ENCODE data around the gene EXTL1. TPM values are rescaled to one million over a fixed set of nuclear protein-coding genes. Genes with fewer than 3 reads are reported as not detected.

EXTL1 gene
- total and polyA plus RNA-seq, 2 of the 4 experiments (the other 2 are of a cell fraction) = 0.90 to 5.2 TPM

DNA sequence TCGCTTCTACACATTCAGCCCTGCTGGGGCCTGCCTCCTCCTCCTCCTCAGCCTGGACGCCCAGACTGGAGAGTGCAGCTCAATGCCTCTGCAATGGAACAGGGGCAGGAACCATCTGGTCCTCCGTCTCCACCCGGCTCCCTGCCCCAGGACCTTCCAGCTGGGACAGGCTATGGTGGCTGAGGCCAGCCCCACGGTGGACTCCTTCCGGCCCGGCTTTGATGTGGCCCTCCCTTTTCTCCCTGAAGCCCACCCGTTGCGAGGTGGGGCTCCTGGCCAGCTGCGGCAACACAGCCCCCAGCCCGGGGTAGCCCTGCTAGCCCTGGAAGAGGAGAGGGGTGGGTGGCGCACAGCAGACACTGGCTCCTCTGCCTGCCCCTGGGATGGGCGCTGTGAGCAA, 1.4 kb downstream of the EXTL1 start:
- Histone ChIP-seq H3K9me3 (ENCODE audit: control insufficient read depth, insufficient read depth, low read length) (no peaks in the 10 kb centered on the region), H3K4ac (ENCODE audit: low read depth, low read length) (no peak overlapping the region), H2AK9ac (replicated peaks; ENCODE audit: low read depth, low read length, poor library complexity) (no peak overlapping the region), H4K91ac (ENCODE audit: insufficient read depth, low read depth, low read length) (no peak overlapping the region), H3K56ac (ENCODE audit: extremely low read depth, insufficient read depth, low read length) (no peak overlapping the region), H3K14ac (replicated peaks; ENCODE audit: low read depth, low read length) (no peak overlapping the region), H3K4me2 (ENCODE audit: low read depth, low read length) (no peak overlapping the region), H2AFZ (replicated peaks; ENCODE audit: low read length, poor library complexity) (no peak overlapping the region), H2BK15ac (ENCODE audit: low read depth, low read length) (no peak overlapping the region), H3K27ac (ENCODE audit: insufficient read depth, low read length) (no peak overlapping the region), H2BK20ac (ENCODE audit: low read depth, low read length) (no peak overlapping the region), H4K5ac (ENCODE audit: low read depth, low read length) (no peak overlapping the region), H4K8ac (ENCODE audit: low read depth in 2 of 2, low read length in 2 of 2) (no peak overlapping the region), H3K4me1 (ENCODE audit: control insufficient read depth, insufficient read depth, low read length) (peaks cover 20% of the 10 kb centered on the region), H3K23ac (ENCODE audit: low read depth, low read length) (no peak overlapping the region), H3K36me3 (ENCODE audit: control insufficient read depth, insufficient read depth, low read length) (no peaks in the 10 kb centered on the region), H2AK5ac (ENCODE audit: low read depth, low read length) (no peak overlapping the region), H3K18ac (ENCODE audit: low read depth, low read length) (no peak overlapping the region), H3K4me3 (ENCODE audit: insufficient read depth, low read depth, low read length) (no peak overlapping the region), H3K79me1 (ENCODE audit: low read depth in 1 of 2, low read length in 2 of 2) (no peaks in the 10 kb centered on the region), H3K9ac (ENCODE audit: low read depth, low read length) (no peak overlapping the region), H2BK5ac (ENCODE audit: low read depth, low read length, poor library complexity, severe bottlenecking) (no peak overlapping the region), H4K20me1 (ENCODE audit: insufficient read depth, low read length) (no peaks in the 10 kb centered on the region), H2BK120ac (ENCODE audit: low read depth, low read length) (no peak overlapping the region), H3K27me3 (ENCODE audit: control insufficient read depth, insufficient read depth, low read length) (peaks cover 2% of the 10 kb centered on the region; the same call in 1 of the 2 replicates), H3K9me1 (ENCODE audit: insufficient read depth, low read length) (peaks cover 4% of the 10 kb centered on the region)
- intact Hi-C loops (cut with micrococcal nuclease) = no loop called here
- BruUV-seq (replicated peaks) = no TSS peak
- no peak for TF ChIP-seq RCOR1 (IDR thresholded peaks at IDR 0.05; ENCODE audit: insufficient replicate concordance, low read length)
- TF ChIP-seq, protein P1, sequence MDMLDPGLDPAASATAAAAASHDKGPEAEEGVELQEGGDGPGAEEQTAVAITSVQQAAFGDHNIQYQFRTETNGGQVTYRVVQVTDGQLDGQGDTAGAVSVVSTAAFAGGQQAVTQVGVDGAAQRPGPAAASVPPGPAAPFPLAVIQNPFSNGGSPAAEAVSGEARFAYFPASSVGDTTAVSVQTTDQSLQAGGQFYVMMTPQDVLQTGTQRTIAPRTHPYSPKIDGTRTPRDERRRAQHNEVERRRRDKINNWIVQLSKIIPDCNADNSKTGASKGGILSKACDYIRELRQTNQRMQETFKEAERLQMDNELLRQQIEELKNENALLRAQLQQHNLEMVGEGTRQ (IDR thresholded peaks at IDR 0.05; ENCODE audit: low read depth, low read length) = no peak
- TF ChIP-seq NFE2L2 (IDR thresholded peaks at IDR 0.05; ENCODE audit: low read depth, low read length) = no peak
- TF ChIP-seq RFX5 (IDR thresholded peaks at IDR 0.05; ENCODE audit: low read depth, low read length) = no peak
- TF ChIP-seq CHD1 (IDR thresholded peaks at IDR 0.05; ENCODE audit: low read depth, low read length) = no peak
- no peak for TF ChIP-seq MAZ (IDR thresholded peaks at IDR 0.05; ENCODE audit: borderline replicate concordance, low read depth, low read length)
- TF ChIP-seq CEBPB (IDR thresholded peaks at IDR 0.05; ENCODE audit: low read depth, low read length) = no peak
- no peak for TF ChIP-seq SMC3 (IDR thresholded peaks at IDR 0.05; ENCODE audit: low read depth, low read length)
- no peak for TF ChIP-seq RAD21 (IDR thresholded peaks at IDR 0.05; ENCODE audit: low read length)
- no peak for TF ChIP-seq MXI1 (IDR thresholded peaks at IDR 0.05; ENCODE audit: borderline replicate concordance, low read depth, low read length)
- TF ChIP-seq, protein P2, sequence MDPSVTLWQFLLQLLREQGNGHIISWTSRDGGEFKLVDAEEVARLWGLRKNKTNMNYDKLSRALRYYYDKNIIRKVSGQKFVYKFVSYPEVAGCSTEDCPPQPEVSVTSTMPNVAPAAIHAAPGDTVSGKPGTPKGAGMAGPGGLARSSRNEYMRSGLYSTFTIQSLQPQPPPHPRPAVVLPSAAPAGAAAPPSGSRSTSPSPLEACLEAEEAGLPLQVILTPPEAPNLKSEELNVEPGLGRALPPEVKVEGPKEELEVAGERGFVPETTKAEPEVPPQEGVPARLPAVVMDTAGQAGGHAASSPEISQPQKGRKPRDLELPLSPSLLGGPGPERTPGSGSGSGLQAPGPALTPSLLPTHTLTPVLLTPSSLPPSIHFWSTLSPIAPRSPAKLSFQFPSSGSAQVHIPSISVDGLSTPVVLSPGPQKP (IDR thresholded peaks at IDR 0.05; ENCODE audit: borderline replicate concordance, low read depth, low read length) = no peak
- TF ChIP-seq POLR2A (IDR thresholded peaks at IDR 0.05; ENCODE audit: low read depth, low read length) = no peak
- TF ChIP-seq MAFK (IDR thresholded peaks at IDR 0.05; ENCODE audit: low read depth, low read length) = no peak
- no peak for TF ChIP-seq BHLHE40 (IDR thresholded peaks at IDR 0.05; ENCODE audit: low read depth, low read length)
- TF ChIP-seq, protein P3, sequence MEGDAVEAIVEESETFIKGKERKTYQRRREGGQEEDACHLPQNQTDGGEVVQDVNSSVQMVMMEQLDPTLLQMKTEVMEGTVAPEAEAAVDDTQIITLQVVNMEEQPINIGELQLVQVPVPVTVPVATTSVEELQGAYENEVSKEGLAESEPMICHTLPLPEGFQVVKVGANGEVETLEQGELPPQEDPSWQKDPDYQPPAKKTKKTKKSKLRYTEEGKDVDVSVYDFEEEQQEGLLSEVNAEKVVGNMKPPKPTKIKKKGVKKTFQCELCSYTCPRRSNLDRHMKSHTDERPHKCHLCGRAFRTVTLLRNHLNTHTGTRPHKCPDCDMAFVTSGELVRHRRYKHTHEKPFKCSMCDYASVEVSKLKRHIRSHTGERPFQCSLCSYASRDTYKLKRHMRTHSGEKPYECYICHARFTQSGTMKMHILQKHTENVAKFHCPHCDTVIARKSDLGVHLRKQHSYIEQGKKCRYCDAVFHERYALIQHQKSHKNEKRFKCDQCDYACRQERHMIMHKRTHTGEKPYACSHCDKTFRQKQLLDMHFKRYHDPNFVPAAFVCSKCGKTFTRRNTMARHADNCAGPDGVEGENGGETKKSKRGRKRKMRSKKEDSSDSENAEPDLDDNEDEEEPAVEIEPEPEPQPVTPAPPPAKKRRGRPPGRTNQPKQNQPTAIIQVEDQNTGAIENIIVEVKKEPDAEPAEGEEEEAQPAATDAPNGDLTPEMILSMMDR (conservative IDR thresholded peaks at IDR 0.05; ENCODE audit: low read depth, low read length) = no peak
- no peak for TF ChIP-seq FOS (IDR thresholded peaks at IDR 0.05; ENCODE audit: low read depth, low read length)
- POLR2A ChIA-PET (ENCODE audit: unreplicated experiment) = interaction anchor here (0.7 kb wide), 1 partner anchor 102 kb away, joined by 4 read pairs; no protein-coding TSS in a partner anchor
- DNase-seq (no peak), ATAC-seq (ENCODE audit: low read depth) (no peak)
- 83% methylated on average over 4 of the region's 13 CpGs; no CpG with 5 or more reads in 1 of the 2 experiments for WGBS, 2 experiments (ENCODE audit: extremely low coverage in 2 of 2, insufficient read length in 1 of 2)
- in situ Hi-C loops (cut with MboI; ENCODE audit: low sequenced_read_pairs) = no loop called here
- CTCF ChIA-PET = interaction anchor here (2.0 kb wide), 1 partner anchor 13 kb away, joined by 5 read pairs; no protein-coding TSS in a partner anchor
- dilution Hi-C loops (cut with HindIII; ENCODE audit: low sequenced_read_pairs, unreplicated experiment) = no loop called here

Data from IMR-90 (cell line).